ENCODE measurements around the gene ZNF407.

DNA sequence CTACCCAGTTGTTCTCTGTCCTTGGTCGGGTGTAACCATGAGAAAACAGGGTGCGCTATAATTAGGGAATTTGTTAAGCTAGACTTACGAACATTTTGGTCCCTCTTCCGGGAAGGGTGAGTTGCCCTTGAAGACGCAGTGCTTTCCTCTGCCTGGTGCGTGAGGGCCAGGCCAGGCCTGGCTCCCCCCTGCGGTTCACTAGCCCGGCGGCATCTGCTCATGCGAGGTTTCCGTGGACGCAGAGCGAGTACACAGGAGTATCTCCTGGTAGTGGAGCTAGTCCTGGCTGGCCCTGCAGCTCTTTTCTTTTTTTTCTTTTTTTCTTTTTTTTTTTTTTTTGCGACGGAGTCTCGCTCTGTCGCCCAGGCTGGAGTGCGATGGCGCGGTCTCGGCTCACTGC is 462.5 kb downstream of the ZNF407 start:
- TF ChIP-seq YY1 (IDR thresholded peaks at IDR 0.05; ENCODE audit: insufficient read depth, insufficient read length) (no peak), ZNF274 (IDR thresholded peaks at IDR 0.05; ENCODE audit: low read depth, low read length) (no peak)

Measured in NT2/D1 (cell line).